ENCODE measurements around the gene DNAJB2. TPM values are rescaled to one million over a fixed set of nuclear protein-coding genes. Genes with fewer than 3 reads are reported as not detected.

Gene DNAJB2
- 59.2 and 59.7 TPM in 2 replicates for total RNA-seq
- long read RNA-seq, result 0 reads

DNA sequence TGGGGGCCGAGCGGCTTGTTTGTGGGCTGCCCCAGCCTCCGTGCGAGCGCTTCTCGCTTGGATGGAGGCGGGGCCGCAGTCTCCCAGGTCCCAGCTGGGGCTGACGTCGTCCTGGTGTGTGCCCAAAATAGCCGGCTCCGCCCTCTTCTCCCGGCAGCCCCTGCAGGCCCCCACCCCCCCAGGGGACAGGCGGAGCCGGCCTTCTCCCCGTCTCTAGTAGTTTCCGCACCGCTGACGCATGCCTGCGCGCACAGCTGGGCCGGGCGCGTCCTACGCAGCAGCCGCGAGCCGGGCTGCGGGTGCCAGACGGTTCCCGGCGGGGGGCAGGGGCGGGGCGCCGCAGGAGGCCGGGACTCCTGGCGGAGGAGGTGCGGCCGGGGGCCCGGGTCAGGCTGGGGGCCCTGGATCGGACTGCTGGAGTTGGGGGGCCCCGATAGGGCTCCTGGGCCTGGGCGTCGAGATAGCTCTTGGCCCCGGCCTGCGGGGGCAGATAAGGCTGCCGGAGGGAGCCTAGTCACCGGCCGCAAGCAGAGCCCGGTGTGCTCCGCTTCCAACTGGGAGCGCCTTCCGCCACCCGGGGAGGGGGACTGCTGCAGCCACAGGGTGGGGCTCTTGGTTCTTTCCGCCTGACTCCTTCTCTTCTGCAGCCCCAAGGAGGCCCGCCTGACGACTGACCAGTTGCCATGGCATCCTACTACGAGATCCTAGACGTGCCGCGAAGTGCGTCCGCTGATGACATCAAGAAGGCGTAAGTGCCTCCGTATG, at the start of gene DNAJB2:
Gene DNAJB2 (plus strand): TSS at position 216 of the 765 bp plus-strand sequence. CDS start 468 bp downstream, at position 684.
- H3K4me1 Mint-ChIP-seq, result peaks cover 27% of the 10 kb centered on the region
- peak within 1 kb of the TSS; percentile 92 for H3K27ac Mint-ChIP-seq (ENCODE audit: unreplicated experiment)
- H3K9me3 Mint-ChIP-seq, result no peaks in the 10 kb centered on the region
- peak within 1 kb of the TSS; percentile 93 for H3K4me3 Mint-ChIP-seq
- peaks cover 16% of the 10 kb centered on the region for H3K27me3 Mint-ChIP-seq (ENCODE audit: low read depth)
- no peak for TF ChIP-seq CTCF (conservative IDR thresholded peaks at IDR 0.05)
- H3K36me3 Mint-ChIP-seq (ENCODE audit: low read depth), result no peaks in the 10 kb centered on the region
- DNase-seq (ENCODE audit: low read depth, low spot score), result peak; percentile 91

GRCh38 chr2:219230059-219230540, 49.1 kb upstream of the DNAJB2 start:
- H3K4me3 Mint-ChIP-seq, result peak overlapping the region; percentile 100
- no peak for DNase-seq (ENCODE audit: low read depth, low spot score)
- peaks cover 22% of the 10 kb centered on the region for H3K4me1 Mint-ChIP-seq
- H3K27ac Mint-ChIP-seq (ENCODE audit: unreplicated experiment), result peak overlapping the region; percentile 93
- H3K27me3 Mint-ChIP-seq (ENCODE audit: low read depth), result no peaks in the 10 kb centered on the region
- no peaks in the 10 kb centered on the region for H3K36me3 Mint-ChIP-seq (ENCODE audit: low read depth)
- no peaks in the 10 kb centered on the region for H3K9me3 Mint-ChIP-seq
- no peak for TF ChIP-seq CTCF (conservative IDR thresholded peaks at IDR 0.05)

DNA sequence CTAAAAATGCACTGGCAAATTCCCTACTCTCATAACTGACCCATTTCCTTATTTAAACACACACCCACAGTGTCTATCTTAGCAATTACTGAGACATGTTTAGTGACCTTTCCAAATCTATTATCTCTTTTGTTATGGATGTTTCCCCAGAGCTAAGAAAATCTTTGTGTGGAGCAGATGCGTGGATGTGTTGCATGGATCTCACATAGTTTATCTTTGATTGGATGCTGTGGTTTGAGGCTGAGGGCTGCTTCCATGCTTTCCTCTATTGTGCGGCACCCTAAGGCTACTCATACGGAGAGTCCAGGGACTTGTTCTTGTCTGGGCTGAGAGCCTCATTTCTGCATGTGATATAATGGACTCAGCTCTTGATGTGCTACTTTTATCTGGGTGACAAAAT, 44.8 kb upstream of the DNAJB2 start:
- Mint-ChIP-seq H3K27ac (ENCODE audit: unreplicated experiment) (no peak overlapping the region), H3K27me3 (ENCODE audit: low read depth) (no peaks in the 10 kb centered on the region), H3K9me3 (no peaks in the 10 kb centered on the region), H3K4me3 (no peak overlapping the region), H3K4me1 (peaks cover 13% of the 10 kb centered on the region), H3K36me3 (ENCODE audit: low read depth) (no peaks in the 10 kb centered on the region)
- TF ChIP-seq CTCF (conservative IDR thresholded peaks at IDR 0.05), result no peak
- no peak for DNase-seq (ENCODE audit: low read depth, low spot score)

- Mint-ChIP-seq H3K4me3 (peak overlapping the region; percentile 84), H3K4me1 (peaks cover 10% of the 10 kb centered on the region), H3K27ac (ENCODE audit: unreplicated experiment) (no peak overlapping the region)
Observed at GRCh38 chr2:219243291-219243761, 35.8 kb upstream of the DNAJB2 start.

DNA sequence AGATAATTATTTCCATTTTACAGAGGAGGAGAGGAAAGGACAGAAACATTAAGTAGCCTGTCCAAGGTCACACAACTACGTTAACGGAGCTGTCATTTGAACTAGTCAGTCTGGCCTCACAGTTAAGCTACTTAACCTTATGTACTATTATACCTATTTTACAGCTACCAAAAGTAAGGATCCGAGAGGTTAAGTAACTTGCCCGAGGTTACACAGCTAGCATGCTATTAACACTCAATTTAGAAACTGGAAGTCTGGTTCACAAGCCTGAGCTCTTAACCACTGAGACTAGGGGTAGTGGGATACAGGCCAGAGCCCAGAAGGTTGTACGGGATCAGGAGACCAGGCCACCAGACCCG, 34.4 kb upstream of the DNAJB2 start:
- no peak for TF ChIP-seq CTCF (conservative IDR thresholded peaks at IDR 0.05)
- H3K27me3 Mint-ChIP-seq (ENCODE audit: low read depth), result peaks cover 6% of the 10 kb centered on the region

More at GRCh38 chr2:219243291-219243761, 35.8 kb upstream of the DNAJB2 start:
- no peaks in the 10 kb centered on the region for H3K27me3 Mint-ChIP-seq (ENCODE audit: low read depth)
- no peaks in the 10 kb centered on the region for H3K9me3 Mint-ChIP-seq
- TF ChIP-seq CTCF (conservative IDR thresholded peaks at IDR 0.05), result no peak
- no peaks in the 10 kb centered on the region for H3K36me3 Mint-ChIP-seq (ENCODE audit: low read depth)
- no peak for DNase-seq (ENCODE audit: low read depth, low spot score)

More for the DNA sequence above, 34.4 kb upstream of the DNAJB2 start:
- DNase-seq (ENCODE audit: low read depth, low spot score), result no peak
- H3K9me3 Mint-ChIP-seq, result no peaks in the 10 kb centered on the region
- peaks cover 10% of the 10 kb centered on the region for H3K4me1 Mint-ChIP-seq
- peak overlapping the region; percentile 94 for H3K4me3 Mint-ChIP-seq
- H3K27ac Mint-ChIP-seq (ENCODE audit: unreplicated experiment), result peak overlapping the region; percentile 96
- H3K36me3 Mint-ChIP-seq (ENCODE audit: low read depth), result no peaks in the 10 kb centered on the region
